Right lobe of liver (tissue), 6 donors: ENCODE measurements around the gene HSPG2. TPM values are rescaled to one million over a fixed set of nuclear protein-coding genes. Genes with fewer than 3 reads are reported as not detected.
"Not testable (repeated sequence)": the region's sequence is repeated elsewhere in the genome, so short reads cannot be mapped to it uniquely, and the experiment has no call there.

Source experiments
- ATAC-seq, 4 donors: fragments of 200-7000 bp; cut with Tn5 transposase; one replicate each; pipeline ENCODE4 v1.9.1; 2020; ENCODE audit warnings: mild to moderate bottlenecking in 4 of 4, moderate library complexity in 4 of 4
- DNase-seq, 3 donors: peaks; one replicate each; pipeline ENCODE4 v3.0.0-alpha.2; 2020
- H3K27ac ChIP-seq, 3 donors: fragments of 200-600 bp; one replicate each; pipeline ENCODE4 v1.8.0; 2022
- H3K27me3 ChIP-seq, 2 donors: fragments of 200-600 bp; one replicate each; pipeline ENCODE4 v1.8.0; 2022
- H3K36me3 ChIP-seq, 4 donors: fragments of 200-600 bp; sonication (generic) in 1 of 4; one replicate each; pipeline versions ENCODE4 v1.5.1 to v1.8.0; 2017 to 2022; ENCODE audit warnings: control low read depth in 1 of 4
- H3K4me1 ChIP-seq, 4 donors: fragments of 200-600 bp; sonication (generic) in 1 of 4; one replicate each; pipeline versions ENCODE4 v1.5.1 to v1.8.0; 2017 to 2022; ENCODE audit warnings: control low read depth in 1 of 4
- H3K4me3 ChIP-seq, 3 donors: fragments of 200-600 bp; one replicate each; pipeline ENCODE4 v1.8.0; 2022
- H3K9me3 ChIP-seq, 4 donors: fragments of 200-600 bp; sonication (generic) in 1 of 4; one replicate each; pipeline versions ENCODE4 v1.5.1 to v1.8.0; 2017 to 2022; ENCODE audit warnings: control low read depth in 1 of 4
- POLR2A ChIP-seq: fragments of 450-650 bp; IDR thresholded peaks from one replicate; pipeline ENCODE4 v1.6.1; 2017; ENCODE audit warnings: antibody characterized with exemption, mild to moderate bottlenecking
- WGBS: methylation state at CpG from one replicate; pipeline ENCODE4 v1.1.6; 2018; ENCODE audit warnings: low coverage, low lambda C conversion rate; ENCODE audit not compliant: insufficient coverage; ENCODE audit errors: missing lambda C conversion rate; 5-methylcytosine and 5-hydroxymethylcytosine counted together
- intact Hi-C, 2 donors: fragments of 100-400 bp; cut with DNase I; formaldehyde crosslinking; loops; one replicate each; pipeline versions ENCODE4 v1.11.2 to v1.14.1; 2022
- total RNA-seq, 6 experiments: library from RNA; depleted of rRNA in 2 of 6; stranded (reverse); fragments of >200 nt in 2 of 6; fragmentation: NEBNext Ultra II Directional in 3 of 6; extraction: Animal tissue kit (Norgen Biotek cat#: 25700) in 3 of 6; gene quantifications; one replicate each; pipeline versions ENCODE4 v1.1.0 to v1.2.4, GENCODE V29; 2016 to 2023
- TF ChIP-seq, protein P1 (sequence below), 4 donors: fragments of 200-600 bp in 3 of 4; fragments of 450-650 bp in 1 of 4; IDR thresholded peaks; one replicate each; pipeline versions ENCODE4 v1.5.1 to v1.8.0; 2016 to 2022; ENCODE audit warnings: antibody characterized with exemption in 4 of 4, mild to moderate bottlenecking in 2 of 4
- donor health status: DM: no; HTN: yes; CAD: no.
- donor health status: DM: no; HTN: no; CAD: no.
- donor health status: DM: no; HTN: no; CAD: no.
- donor health status: DM: no; HTN: yes; CAD: no.
- donor health status: DM: no; HTN: yes; CAD: no.

Gene HSPG2
- total RNA-seq, 6 experiments from 2014 or later, result 31.3 to 90.9 (median 43.7) TPM

DNA sequence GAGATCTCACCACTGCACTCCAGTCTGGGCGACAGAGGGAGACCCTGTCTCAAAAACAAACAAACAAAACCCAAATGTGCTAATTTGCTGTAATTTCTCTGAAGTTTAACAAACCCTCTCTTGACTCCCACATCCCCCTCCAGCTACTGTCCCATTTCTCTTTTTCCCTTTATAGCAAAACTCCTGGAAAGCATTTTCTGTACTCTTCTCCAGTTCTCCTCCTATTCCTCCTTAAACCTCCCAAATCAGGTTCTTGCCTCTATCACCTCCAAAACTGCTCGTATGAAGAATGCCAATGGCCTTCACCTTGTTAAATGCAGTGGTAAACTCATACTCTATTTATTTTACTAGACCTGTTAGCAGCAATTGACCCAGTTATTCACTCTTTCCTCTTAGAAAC lies 150.5 kb downstream of the HSPG2 start:
- H3K4me3 ChIP-seq, result no peak overlapping the region
- ATAC-seq (no peak), DNase-seq (no peak)
- H3K27ac ChIP-seq, result no peak overlapping the region
- no peaks in the 10 kb centered on the region for H3K27me3 ChIP-seq
- H3K9me3 ChIP-seq, result no peaks in the 10 kb centered on the region
- TF ChIP-seq POLR2A, result no peak
- TF ChIP-seq, protein P1, sequence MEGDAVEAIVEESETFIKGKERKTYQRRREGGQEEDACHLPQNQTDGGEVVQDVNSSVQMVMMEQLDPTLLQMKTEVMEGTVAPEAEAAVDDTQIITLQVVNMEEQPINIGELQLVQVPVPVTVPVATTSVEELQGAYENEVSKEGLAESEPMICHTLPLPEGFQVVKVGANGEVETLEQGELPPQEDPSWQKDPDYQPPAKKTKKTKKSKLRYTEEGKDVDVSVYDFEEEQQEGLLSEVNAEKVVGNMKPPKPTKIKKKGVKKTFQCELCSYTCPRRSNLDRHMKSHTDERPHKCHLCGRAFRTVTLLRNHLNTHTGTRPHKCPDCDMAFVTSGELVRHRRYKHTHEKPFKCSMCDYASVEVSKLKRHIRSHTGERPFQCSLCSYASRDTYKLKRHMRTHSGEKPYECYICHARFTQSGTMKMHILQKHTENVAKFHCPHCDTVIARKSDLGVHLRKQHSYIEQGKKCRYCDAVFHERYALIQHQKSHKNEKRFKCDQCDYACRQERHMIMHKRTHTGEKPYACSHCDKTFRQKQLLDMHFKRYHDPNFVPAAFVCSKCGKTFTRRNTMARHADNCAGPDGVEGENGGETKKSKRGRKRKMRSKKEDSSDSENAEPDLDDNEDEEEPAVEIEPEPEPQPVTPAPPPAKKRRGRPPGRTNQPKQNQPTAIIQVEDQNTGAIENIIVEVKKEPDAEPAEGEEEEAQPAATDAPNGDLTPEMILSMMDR (IDR thresholded peaks at IDR 0.05), result no peak
- H3K4me1 ChIP-seq, result peaks cover 0 to 8% (median 2%) of the 10 kb centered on the region in 4 donors
- intact Hi-C loops, result no loop called here
- WGBS, result 67% methylated on average over 1 of the region's 2 CpGs
- no peaks in the 10 kb centered on the region for H3K36me3 ChIP-seq

DNA sequence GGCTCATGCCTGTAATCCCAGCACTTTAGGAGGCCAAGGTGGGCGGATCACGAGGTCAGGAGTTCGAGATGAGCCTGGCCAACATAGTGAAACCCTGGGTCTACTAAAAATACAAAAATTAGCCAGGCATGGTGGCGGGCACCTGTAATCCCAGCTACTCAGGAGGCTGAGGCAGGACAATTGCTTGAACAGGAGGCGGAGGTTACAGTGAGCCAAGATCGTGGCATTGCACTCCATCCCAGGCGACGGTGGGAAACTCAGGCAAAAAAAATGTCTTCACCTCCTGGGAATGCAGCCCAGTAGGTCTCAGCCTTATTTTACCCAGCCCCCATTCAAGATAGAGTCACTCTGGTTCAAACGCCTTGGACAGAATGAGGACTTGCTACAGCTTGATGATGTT lies 151.3 kb downstream of the HSPG2 start:
- ATAC-seq, H3K36me3 ChIP-seq, DNase-seq, H3K4me3 ChIP-seq, H3K27ac ChIP-seq, H3K27me3 ChIP-seq, intact Hi-C loops, H3K9me3 ChIP-seq: not testable (repeated sequence)
- WGBS, result 93% methylated on average over 5 of the region's 9 CpGs
- peaks cover 0 to 15% (median 6%) of the 10 kb centered on the region in 4 donors for H3K4me1 ChIP-seq

DNA sequence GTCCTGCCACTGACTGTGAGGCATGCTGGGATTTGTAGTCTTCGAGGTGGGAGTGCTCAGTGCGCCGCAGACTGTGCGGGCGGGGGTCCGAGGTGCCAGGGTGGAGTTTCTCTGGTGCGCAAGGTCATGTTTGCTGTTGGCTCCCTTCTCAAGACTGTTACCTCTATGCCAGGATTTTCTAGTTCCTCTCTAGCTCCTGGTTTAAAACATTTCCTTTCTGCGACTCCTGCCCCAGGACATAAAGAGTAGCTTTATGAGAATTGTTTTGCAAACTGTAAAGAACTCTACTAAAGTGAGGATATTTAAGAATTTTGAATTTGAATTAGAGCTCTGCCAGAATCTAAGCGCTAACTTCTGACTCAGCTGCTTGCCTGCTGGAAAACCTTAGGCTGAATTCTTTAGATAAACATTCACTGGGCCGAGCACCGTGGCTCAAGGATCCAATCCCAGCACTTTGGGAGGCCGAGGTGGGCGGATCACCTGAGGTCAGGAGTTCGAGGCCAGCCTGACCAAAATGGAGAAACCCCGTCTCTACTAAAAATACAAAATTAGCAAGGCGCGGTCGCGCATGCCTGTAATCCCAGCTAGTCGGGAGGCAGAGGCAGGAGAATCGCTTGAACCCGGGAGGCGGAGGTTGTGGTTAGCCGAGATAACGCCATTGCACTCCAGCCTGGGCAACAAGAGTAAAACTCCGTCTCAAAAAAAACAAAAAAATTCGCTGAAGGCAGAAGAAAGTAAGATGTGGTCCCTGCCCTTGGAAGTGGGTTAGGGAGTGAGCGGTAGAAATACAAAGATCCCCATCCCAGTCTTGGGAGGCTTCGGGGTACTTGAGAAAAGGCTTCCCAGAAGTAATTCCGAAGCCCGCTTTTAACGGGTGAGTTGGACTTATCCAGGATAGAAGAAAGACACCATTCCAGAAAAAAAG lies 153.2 kb downstream of the HSPG2 start:
- no peaks in the 10 kb centered on the region for H3K27me3 ChIP-seq
- intact Hi-C loops, result no loop called here
- no peaks in the 10 kb centered on the region for H3K36me3 ChIP-seq
- H3K4me1 ChIP-seq, result peaks cover 0 to 27% (median 9%) of the 10 kb centered on the region in 4 donors
- no peak for ATAC-seq
- WGBS, result 49% methylated on average over 28 of the region's 32 CpGs
- peak overlapping the region; percentile 85 to 100 (median 93) for H3K4me3 ChIP-seq
- peak overlapping the region; percentile 100 for H3K27ac ChIP-seq
- no peak for TF ChIP-seq POLR2A
- TF ChIP-seq, protein P1 (IDR thresholded peaks at IDR 0.05), result no peak
- peak in 1 of 3 donors; percentile 27 for DNase-seq
- H3K9me3 ChIP-seq, result no peaks in the 10 kb centered on the region

DNA sequence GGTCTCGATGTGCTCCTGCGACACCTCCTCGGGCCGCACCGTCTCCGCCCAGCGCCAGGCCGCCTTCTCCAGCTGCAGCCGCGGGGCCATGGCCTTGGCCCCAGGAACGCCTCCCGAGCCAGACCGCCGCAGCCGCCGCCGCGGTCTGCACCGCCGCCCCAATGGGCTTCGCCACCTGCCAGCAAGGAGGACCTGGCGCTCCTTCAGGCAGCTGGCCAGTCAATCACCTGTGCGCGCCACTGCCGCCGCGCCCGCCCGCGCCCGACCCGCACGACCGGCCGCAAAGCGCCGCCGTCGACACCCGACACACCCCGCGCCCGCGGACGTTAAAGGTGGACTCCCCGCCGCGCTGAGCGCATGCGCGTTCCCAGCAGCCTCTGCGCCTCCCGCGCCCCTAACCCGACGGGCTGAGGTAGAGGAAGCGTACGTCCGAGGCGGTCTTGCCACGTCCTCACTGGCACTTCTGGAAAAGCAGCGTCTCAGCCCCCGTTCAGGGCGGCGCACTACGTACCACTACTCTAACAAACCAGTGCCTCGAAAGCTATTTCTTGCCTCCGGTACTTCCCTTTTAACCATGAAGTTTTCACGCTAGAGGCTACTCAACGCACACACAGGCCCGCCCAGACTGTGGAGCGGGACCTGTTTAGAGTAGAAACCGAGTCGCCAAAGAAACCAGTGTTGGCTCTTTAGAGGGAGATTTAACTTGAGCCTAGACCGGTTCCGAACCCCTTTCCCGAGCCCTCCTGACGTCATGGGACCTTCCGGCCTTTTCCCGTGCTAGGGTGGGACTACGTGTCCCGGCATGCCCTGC lies 154.0 kb downstream of the HSPG2 start, which contains the start of gene USP48:
Gene USP48 (minus strand): TSS at position 282 of the 811 bp plus-strand sequence. CDS start 192 bp downstream, at position 90.
- Histone ChIP-seq H3K27ac (peak within 1 kb of the TSS; percentile 100), H3K4me1 (peaks cover 0 to 27% (median 9%) of the 10 kb centered on the region in 4 donors), H3K36me3 (no peaks in the 10 kb centered on the region), H3K27me3 (no peaks in the 10 kb centered on the region), H3K9me3 (no peaks in the 10 kb centered on the region), H3K4me3 (peak within 1 kb of the TSS; percentile 85 to 100 (median 93))
- peak; percentile 97 to 98 (median 98) for DNase-seq
- peak; percentile 93 to 97 (median 94) for ATAC-seq
- 0% methylated on average over 2 of the region's 82 CpGs for WGBS
- intact Hi-C loops, result no loop called here
- peak; percentile 98 for TF ChIP-seq POLR2A
- TF ChIP-seq, protein P1 (IDR thresholded peaks at IDR 0.05), result no peak
